ENCODE measurements around the gene CRIP3.

Gene CRIP3

GRCh38 chr6:43306086-43306485 lies 2.5 kb downstream of the CRIP3 start:
- no peaks in the 10 kb centered on the region for H3K36me3 ChIP-seq (ENCODE audit: low read length)
- no peak overlapping the region for H2AFZ ChIP-seq (ENCODE audit: low read depth, low read length, severe bottlenecking)
- peaks cover 4% of the 10 kb centered on the region; the same call in 1 of the 2 replicates for H3F3A ChIP-seq (ENCODE audit: insufficient read depth)
- H3K9ac ChIP-seq (ENCODE audit: low read length): no peak overlapping the region
- H4K20me1 ChIP-seq (ENCODE audit: low read depth, low read length): no peaks in the 10 kb centered on the region
- H3K4me2 ChIP-seq (ENCODE audit: low read depth, low read length, poor library complexity, severe bottlenecking): no peak overlapping the region
- no peaks in the 10 kb centered on the region for H3K9me2 ChIP-seq (replicated peaks; ENCODE audit: insufficient read depth, low read length)
- no peak for TF ChIP-seq CTCF (IDR thresholded peaks at IDR 0.05; ENCODE audit: insufficient read depth, low read length, poor library complexity, severe bottlenecking)
- no peak for TF ChIP-seq EZH2phosphoT487 (conservative IDR thresholded peaks at IDR 0.05; ENCODE audit: low read length)
- no peaks in the 10 kb centered on the region for H3K27me3 ChIP-seq (ENCODE audit: low read length)
- H3K27ac ChIP-seq (ENCODE audit: low read depth, low read length): no peak overlapping the region
- H3K4me3 ChIP-seq (ENCODE audit: insufficient read depth, low read length, poor library complexity, severe bottlenecking): no peak overlapping the region
- no peaks in the 10 kb centered on the region for H3K9me3 ChIP-seq (ENCODE audit: insufficient read depth, low read length)
- no peaks in the 10 kb centered on the region for H3K79me2 ChIP-seq (ENCODE audit: insufficient read depth, low read length)

GRCh38 chr6:43304882-43305281 lies 3.7 kb downstream of the CRIP3 start:
- Histone ChIP-seq H3K36me3 (ENCODE audit: low read length) (no peaks in the 10 kb centered on the region), H4K20me1 (ENCODE audit: low read depth, low read length) (no peaks in the 10 kb centered on the region), H3K9ac (ENCODE audit: low read length) (no peak overlapping the region), H2AFZ (ENCODE audit: low read depth, low read length, severe bottlenecking) (no peak overlapping the region), H3K79me2 (ENCODE audit: insufficient read depth, low read length) (no peaks in the 10 kb centered on the region), H3K27me3 (ENCODE audit: low read length) (no peaks in the 10 kb centered on the region), H3F3A (ENCODE audit: insufficient read depth) (no peaks in the 10 kb centered on the region), H3K27ac (ENCODE audit: low read depth, low read length) (no peak overlapping the region), H3K4me3 (ENCODE audit: insufficient read depth, low read length, poor library complexity, severe bottlenecking) (no peak overlapping the region), H3K9me3 (ENCODE audit: insufficient read depth, low read length) (no peaks in the 10 kb centered on the region), H3K4me2 (ENCODE audit: low read depth, low read length, poor library complexity, severe bottlenecking) (no peak overlapping the region), H3K9me2 (replicated peaks; ENCODE audit: insufficient read depth, low read length) (no peaks in the 10 kb centered on the region)
- TF ChIP-seq EZH2phosphoT487 (conservative IDR thresholded peaks at IDR 0.05; ENCODE audit: low read length) (no peak), CTCF (IDR thresholded peaks at IDR 0.05; ENCODE audit: insufficient read depth, low read length, poor library complexity, severe bottlenecking) (no peak)

GRCh38 chr6:43304361-43304760 lies 4.3 kb downstream of the CRIP3 start:
- Histone ChIP-seq H2AFZ (ENCODE audit: low read depth, low read length, severe bottlenecking) (no peak overlapping the region), H4K20me1 (ENCODE audit: low read depth, low read length) (no peaks in the 10 kb centered on the region), H3F3A (ENCODE audit: insufficient read depth) (no peaks in the 10 kb centered on the region), H3K79me2 (ENCODE audit: insufficient read depth, low read length) (no peaks in the 10 kb centered on the region), H3K4me2 (ENCODE audit: low read depth, low read length, poor library complexity, severe bottlenecking) (no peak overlapping the region), H3K27ac (ENCODE audit: low read depth, low read length) (no peak overlapping the region), H3K9ac (ENCODE audit: low read length) (no peak overlapping the region), H3K36me3 (ENCODE audit: low read length) (no peaks in the 10 kb centered on the region), H3K4me3 (ENCODE audit: insufficient read depth, low read length, poor library complexity, severe bottlenecking) (no peak overlapping the region), H3K27me3 (ENCODE audit: low read length) (no peaks in the 10 kb centered on the region), H3K9me2 (replicated peaks; ENCODE audit: insufficient read depth, low read length) (no peaks in the 10 kb centered on the region), H3K9me3 (ENCODE audit: insufficient read depth, low read length) (no peaks in the 10 kb centered on the region)
- TF ChIP-seq EZH2phosphoT487 (conservative IDR thresholded peaks at IDR 0.05; ENCODE audit: low read length) (no peak), CTCF (IDR thresholded peaks at IDR 0.05; ENCODE audit: insufficient read depth, low read length, poor library complexity, severe bottlenecking) (no peak)

Measured in SU-DHL-6 (cell line).